HFFc6 (cell line): ENCODE measurements around the gene VPS39. TPM values are rescaled to one million over a fixed set of nuclear protein-coding genes. Genes with fewer than 3 reads are reported as not detected.

Source experiments
- DNase-seq: peaks from one replicate; pipeline ENCODE4 v3.0.0-alpha.2; 2018
- H3K27ac Mint-ChIP-seq: 2 replicates; pipeline ENCODE4 v1.8.0; 2020; ENCODE audit warnings: mild to moderate bottlenecking, mixed read lengths
- H3K27me3 Mint-ChIP-seq: 2 replicates; pipeline ENCODE4 v1.8.0; 2021; ENCODE audit warnings: mild to moderate bottlenecking, moderate library complexity, mixed read lengths; ENCODE audit not compliant: insufficient read depth
- H3K36me3 Mint-ChIP-seq: 2 replicates; pipeline ENCODE4 v1.8.0; 2021; ENCODE audit warnings: low read depth, mixed read lengths
- H3K4me1 Mint-ChIP-seq: 2 replicates; pipeline ENCODE4 v1.8.0; 2020; ENCODE audit warnings: low read depth, mixed read lengths
- H3K4me3 Mint-ChIP-seq: 2 replicates; pipeline ENCODE4 v1.8.0; 2020; ENCODE audit warnings: mild to moderate bottlenecking, moderate library complexity, mixed read lengths
- H3K9me3 Mint-ChIP-seq: 2 replicates; pipeline ENCODE4 v1.8.0; 2020; ENCODE audit warnings: mild to moderate bottlenecking, mixed read lengths
- long read RNA-seq: library from polyadenylated mRNA; unstranded; transcript quantifications from one replicate; pipeline ENCODE4 v2.0.0, GENCODE V29; 2019
- total RNA-seq, 6 experiments: library from RNA; stranded (reverse); fragmentation: NEBNext Ultra II Directional; extraction: Animal tissue kit (Norgen Biotek cat#: 25700); gene quantifications; 2 replicates in 1 of 6; 3 replicates in 5 of 6; pipeline ENCODE4 v1.2.3, GENCODE V29; 2021
- TF ChIP-seq, protein P1 (sequence below): fragments of 200-600 bp; sonication (generic); IDR thresholded peaks from 2 replicates; pipeline ENCODE4 v1.5.0; 2021; ENCODE audit warnings: antibody characterized with exemption, mild to moderate bottlenecking

The VPS39 gene, protein sequence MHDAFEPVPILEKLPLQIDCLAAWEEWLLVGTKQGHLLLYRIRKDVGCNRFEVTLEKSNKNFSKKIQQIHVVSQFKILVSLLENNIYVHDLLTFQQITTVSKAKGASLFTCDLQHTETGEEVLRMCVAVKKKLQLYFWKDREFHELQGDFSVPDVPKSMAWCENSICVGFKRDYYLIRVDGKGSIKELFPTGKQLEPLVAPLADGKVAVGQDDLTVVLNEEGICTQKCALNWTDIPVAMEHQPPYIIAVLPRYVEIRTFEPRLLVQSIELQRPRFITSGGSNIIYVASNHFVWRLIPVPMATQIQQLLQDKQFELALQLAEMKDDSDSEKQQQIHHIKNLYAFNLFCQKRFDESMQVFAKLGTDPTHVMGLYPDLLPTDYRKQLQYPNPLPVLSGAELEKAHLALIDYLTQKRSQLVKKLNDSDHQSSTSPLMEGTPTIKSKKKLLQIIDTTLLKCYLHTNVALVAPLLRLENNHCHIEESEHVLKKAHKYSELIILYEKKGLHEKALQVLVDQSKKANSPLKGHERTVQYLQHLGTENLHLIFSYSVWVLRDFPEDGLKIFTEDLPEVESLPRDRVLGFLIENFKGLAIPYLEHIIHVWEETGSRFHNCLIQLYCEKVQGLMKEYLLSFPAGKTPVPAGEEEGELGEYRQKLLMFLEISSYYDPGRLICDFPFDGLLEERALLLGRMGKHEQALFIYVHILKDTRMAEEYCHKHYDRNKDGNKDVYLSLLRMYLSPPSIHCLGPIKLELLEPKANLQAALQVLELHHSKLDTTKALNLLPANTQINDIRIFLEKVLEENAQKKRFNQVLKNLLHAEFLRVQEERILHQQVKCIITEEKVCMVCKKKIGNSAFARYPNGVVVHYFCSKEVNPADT
- 10 to 100 TPM; 51.1 to 58.5 (median 52.8) TPM for total RNA-seq
- long read RNA-seq, full-length matches to known transcripts, result 23 of 35 reads
- long read RNA-seq, partial matches to known transcripts, result 8 of 35 reads
- long read RNA-seq, other reads (novel, unspliced or antisense), result 4 of 35 reads

DNA sequence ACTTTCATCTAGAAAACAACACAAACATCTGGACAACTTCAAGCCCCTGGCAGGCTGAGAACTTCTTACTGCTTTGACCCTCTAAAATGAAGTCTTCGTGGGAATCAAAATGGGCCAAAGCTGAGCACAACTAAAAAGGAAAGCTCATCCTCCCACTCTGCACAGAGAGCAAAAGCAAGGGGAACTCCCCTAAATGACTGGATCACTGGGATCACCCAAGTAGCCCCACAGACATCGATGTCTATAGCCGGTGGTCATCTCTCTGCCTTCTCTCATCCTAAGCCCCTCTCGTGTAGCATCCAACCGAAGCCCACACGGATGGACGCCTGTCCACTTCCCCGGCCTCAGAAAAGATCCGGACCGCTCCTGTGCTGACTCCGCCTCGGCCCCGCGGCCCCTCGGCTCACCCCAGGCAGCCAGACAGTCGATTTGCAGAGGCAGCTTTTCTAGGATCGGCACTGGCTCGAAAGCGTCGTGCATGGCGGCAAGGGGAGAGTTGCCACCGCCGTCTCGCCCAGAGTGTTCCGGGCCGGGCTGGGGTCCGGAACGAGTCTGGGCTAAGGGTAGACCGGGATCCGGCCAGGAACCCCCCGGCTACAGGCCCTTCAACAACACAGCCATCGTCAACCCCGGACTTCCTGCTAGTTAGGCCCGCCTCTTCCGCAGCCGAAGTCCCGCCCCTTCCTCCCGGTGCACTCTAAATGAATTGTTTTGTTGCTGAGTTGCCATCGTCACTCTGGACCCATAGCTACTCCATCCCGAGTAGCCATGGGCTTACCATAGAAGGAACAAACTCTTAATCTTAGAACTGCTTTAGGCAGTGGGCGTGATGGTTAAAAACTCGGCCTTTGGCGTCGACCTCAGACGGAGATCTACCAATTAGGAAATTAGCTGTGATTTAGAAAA, at the start of gene VPS39:
TSS of gene VPS39 (minus strand) at position 631 of the 906 bp plus-strand sequence. CDS start at position 480, 151 bp downstream.
- Mint-ChIP-seq H3K4me1 (peaks cover 45% of the 10 kb centered on the region), H3K9me3 (no peaks in the 10 kb centered on the region), H3K27me3 (no peaks in the 10 kb centered on the region), H3K27ac (peak within 1 kb of the TSS; percentile 98), H3K4me3 (peak within 1 kb of the TSS; percentile 99), H3K36me3 (peaks cover 46% of the 10 kb centered on the region)
- TF ChIP-seq, protein P1, sequence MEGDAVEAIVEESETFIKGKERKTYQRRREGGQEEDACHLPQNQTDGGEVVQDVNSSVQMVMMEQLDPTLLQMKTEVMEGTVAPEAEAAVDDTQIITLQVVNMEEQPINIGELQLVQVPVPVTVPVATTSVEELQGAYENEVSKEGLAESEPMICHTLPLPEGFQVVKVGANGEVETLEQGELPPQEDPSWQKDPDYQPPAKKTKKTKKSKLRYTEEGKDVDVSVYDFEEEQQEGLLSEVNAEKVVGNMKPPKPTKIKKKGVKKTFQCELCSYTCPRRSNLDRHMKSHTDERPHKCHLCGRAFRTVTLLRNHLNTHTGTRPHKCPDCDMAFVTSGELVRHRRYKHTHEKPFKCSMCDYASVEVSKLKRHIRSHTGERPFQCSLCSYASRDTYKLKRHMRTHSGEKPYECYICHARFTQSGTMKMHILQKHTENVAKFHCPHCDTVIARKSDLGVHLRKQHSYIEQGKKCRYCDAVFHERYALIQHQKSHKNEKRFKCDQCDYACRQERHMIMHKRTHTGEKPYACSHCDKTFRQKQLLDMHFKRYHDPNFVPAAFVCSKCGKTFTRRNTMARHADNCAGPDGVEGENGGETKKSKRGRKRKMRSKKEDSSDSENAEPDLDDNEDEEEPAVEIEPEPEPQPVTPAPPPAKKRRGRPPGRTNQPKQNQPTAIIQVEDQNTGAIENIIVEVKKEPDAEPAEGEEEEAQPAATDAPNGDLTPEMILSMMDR, result no peak
- peak; percentile 82 for DNase-seq

DNA sequence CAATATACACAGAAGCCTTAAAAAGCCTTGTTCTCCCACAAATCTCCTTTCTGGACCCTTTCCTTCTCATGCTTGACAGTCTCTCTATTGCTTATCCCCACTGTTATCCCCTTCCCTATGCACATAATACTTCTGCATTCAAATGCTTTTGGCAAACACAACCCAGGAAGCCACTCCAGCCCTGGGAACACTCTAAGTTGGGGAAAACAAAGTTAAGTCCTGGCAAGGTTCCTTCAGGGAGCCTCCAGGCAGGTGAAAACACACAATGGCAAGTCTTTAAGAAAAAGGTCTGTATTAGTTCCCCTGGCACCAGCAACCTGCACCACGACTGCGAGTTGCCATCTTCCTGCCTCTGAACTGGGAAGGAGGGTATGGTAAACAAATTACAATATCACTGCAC, 45.2 kb upstream of the VPS39 start:
- H3K9me3 Mint-ChIP-seq, result peaks cover 32% of the 10 kb centered on the region
- TF ChIP-seq, protein P1, result no peak
- no peak overlapping the region for H3K4me3 Mint-ChIP-seq
- H3K36me3 Mint-ChIP-seq, result peaks cover 81% of the 10 kb centered on the region
- H3K4me1 Mint-ChIP-seq, result no peaks in the 10 kb centered on the region
- H3K27me3 Mint-ChIP-seq, result no peaks in the 10 kb centered on the region
- H3K27ac Mint-ChIP-seq, result no peak overlapping the region
- DNase-seq, result no peak

DNA sequence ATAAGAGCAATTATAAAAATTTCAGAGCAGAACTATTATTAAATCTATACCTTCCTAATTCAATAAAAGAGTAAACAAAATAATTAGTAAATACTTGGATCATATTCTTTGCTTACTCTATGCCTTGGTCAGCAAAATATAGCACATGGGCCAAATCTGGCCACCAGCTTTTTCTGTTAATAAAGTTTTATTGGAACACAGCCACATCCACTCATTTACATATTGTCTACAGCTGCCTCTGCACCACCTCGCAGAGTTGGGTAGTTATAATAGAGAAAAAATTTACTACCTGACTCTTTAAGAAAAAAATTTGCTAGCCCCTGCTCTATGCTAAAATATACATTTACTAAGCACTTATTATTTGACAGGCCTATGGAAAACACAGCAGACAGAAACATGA, 32.7 kb upstream of the VPS39 start:
- DNase-seq, result no peak
- H3K36me3 Mint-ChIP-seq, result peaks cover 43% of the 10 kb centered on the region
- no peaks in the 10 kb centered on the region for H3K27me3 Mint-ChIP-seq
- no peak overlapping the region for H3K27ac Mint-ChIP-seq
- no peak overlapping the region for H3K4me3 Mint-ChIP-seq
- peaks cover 32% of the 10 kb centered on the region for H3K4me1 Mint-ChIP-seq
- no peaks in the 10 kb centered on the region for H3K9me3 Mint-ChIP-seq
- TF ChIP-seq, protein P1, result no peak

DNA sequence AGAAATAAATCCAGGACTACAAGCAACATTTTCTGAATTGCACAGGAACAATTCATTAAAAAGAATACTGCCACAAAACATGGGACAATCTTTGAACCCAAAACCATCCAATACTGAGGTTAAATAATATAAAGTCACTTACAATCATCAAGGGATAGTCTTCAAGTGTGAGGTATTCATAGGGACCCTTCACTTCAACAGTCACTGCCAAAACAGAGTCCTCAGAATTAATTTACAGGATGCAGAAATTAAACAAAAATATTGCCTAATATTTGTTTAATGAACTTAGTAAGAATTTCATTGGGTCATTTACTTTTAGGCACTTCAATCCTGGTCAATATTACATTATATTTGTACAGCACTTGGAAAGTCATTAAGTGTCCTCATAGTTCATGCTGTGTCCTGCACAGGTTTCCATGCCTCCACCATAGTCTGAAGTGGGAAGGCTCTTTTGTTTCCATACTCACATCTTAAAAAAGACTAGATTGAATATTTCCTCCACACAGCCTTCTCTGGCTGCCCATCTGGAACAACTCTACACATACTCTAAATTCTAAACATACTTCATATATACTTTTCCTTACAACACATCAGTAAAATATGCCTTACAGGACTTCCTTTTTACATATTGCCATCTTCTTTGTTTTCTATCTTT, 31.6 kb upstream of the VPS39 start:
- Mint-ChIP-seq H3K27ac (peak overlapping the region; percentile 3; the same call in 1 of the 2 replicates), H3K9me3 (no peaks in the 10 kb centered on the region), H3K27me3 (no peaks in the 10 kb centered on the region), H3K36me3 (peaks cover 50% of the 10 kb centered on the region), H3K4me3 (peak overlapping the region; percentile 37; the same call in 1 of the 2 replicates), H3K4me1 (peaks cover 27% of the 10 kb centered on the region)
- peak; percentile 2 for DNase-seq
- TF ChIP-seq, protein P1, result no peak
